ENCODE results near the gene PCED1B.
"Not testable (repeated sequence)": the region's sequence is repeated elsewhere in the genome, so short reads cannot be mapped to it uniquely, and the experiment has no call there.

Gene PCED1B

DNA sequence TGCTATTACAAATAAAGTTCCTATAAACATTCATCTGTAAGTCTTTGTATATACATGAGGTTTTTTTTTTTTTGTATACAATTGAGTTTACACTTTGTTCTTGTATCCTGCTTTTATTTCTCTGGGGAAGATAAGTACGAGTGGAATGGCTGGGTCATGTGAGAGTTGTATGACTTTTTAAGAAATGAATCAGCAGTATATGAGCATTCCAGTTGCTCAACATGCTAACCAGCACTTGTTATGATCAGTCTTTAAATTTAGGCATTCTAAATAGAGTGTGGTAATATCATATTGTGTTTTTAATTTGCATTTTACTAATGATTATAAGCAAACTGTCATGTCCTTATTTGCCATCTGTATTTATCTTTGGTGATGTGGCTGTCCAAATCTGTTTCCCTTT, 45.0 kb downstream of the PCED1B start:
- no peak for DNase-seq

DNA sequence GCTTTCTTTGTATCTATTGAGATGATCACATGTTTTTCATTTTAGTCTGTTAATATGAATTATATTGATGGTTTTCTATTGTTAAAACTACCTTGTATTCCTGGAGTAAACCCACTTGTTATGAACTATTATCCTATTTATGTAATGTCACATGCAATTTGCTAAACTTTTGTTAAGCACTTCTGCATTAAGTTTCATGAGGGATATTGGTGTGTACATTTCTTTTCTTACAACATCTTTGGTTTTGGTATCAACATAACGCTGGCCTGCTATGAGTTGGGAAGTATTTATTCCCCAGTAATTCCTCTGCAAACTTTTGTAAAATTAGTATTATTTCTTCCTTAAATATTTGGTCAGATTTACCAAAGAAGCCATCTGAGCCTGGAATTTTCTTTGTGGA, 46.8 kb downstream of the PCED1B start:
- no peak for DNase-seq

DNA sequence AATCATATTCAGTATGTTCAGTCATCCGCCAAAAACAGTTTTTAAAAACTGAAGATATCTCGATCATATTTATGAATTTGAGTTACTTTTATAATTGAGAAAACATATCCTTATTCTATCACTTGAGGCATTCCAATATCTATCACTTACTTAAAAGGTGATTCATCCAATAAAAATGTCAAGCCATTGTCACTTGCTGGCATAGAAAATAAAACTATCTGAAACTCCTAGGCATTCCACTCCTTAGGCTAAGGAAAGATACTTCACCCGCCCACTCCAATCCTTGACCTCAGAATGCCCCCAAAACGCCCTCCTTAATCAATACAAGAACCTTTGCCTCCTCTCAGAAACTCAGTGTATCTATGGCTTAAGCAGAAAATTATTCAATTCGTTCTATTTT, 51.6 kb downstream of the PCED1B start:
- no peak for DNase-seq

DNA sequence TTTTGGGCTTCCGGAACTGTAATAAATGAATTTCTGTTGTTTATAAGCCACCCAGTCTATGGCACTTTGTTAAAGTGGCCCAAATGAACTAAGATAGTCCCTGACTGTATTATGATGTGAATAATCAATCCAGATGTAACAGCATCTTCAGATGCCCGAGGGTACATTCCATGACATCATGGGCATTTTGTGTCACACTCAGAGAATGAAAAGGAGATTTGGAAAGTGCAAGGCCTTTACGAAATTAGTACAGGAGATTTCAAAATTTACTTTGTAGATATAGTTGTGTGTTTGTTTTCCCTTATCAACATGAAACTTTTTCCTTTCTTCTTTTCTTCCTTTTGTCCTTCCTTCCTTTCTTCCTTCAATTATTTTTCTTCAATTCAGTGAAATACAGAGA, 54.6 kb downstream of the PCED1B start:
- DNase-seq, result no peak

DNA sequence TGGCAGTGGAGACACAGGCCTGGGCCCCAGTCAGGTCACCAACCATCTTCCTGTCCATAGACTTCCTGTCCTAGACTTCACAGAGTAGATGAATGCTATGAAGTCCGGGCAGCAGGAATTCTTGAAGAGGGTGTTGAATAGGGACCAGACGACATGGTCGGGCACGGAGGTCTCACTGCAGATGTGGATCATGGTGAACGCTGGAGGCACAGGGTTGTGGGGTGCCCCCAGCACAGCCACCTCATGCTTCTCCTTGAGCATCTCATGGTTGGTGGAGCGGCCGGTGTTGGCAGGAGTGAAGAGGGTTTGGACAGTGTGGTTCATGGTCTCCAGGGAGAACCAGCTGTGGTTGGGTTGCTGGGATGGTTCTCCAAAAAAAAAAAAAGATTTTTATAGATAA, 56.2 kb downstream of the PCED1B start:
- no peak for DNase-seq

DNA sequence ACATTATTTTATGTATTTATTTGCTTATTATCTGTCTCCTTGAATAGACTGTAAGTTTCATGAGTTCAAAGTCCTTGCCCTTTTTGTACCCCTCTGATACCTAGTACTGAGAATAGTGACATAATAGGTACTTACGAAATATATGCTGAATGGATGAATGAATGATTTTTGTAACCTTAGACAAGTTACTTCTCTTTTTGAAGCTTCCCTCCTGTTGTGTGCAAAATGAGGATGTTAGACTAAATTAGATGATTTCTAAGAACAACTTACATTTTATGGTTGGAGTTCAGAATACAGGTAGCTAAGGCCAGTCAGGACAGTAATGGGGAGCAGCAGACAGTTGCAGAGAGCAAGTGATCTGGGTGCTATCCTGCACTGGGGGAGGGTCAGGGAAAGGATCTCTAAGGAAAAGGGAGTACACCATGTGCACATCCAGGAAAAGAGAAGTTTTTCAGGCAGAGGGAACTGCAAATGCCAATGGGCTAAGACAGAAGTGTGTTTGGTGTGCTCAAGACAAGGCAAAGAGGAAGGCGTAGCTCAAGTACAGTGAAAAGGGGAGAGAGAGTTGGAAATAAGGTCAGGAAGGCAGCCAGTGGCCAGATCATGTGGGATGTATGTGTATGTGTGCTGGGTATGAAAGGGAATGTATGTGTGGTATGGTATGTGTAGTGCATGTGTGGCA, 59.7 kb downstream of the PCED1B start:
- DNase-seq, result no peak

DNA sequence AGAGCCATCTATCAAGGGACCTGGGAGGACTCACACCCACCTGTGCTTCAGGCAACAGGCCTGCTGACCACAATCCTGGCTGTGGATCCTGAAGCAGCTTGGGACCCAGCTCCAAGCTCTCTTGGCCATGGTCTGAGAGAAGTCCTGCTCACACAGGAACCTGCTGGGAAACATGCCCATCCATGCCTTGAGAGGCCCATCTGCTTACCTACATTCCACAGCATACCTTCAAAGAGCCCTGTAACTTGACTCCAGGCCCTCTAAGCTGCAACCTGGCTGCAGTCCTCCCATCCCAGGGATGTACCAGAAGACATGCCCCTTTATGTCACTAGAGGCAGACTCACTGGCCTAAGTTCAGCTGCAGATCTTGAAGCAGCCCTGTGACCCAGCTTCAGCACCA, 62.0 kb downstream of the PCED1B start:
- DNase-seq, result no peak

DNA sequence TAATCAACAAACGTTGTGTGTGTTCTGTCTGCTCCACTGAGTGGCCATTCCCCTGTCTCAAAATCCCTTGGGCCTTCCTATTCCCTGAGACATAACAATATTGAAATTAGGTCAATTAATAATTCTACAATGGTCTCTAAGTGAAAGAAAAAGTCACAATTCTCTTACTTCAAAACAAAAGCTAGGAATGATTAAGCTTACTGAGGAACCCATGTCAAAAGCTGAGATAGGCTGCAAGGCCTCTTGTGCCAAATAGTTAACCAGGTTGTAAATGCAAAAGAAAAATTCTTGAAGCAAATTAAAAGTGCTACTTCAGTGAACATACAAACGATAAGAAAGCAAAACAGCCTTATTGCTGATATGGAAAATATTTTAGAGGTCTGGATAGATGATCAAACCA, 65.3 kb downstream of the PCED1B start:
- DNase-seq, result no peak

DNA sequence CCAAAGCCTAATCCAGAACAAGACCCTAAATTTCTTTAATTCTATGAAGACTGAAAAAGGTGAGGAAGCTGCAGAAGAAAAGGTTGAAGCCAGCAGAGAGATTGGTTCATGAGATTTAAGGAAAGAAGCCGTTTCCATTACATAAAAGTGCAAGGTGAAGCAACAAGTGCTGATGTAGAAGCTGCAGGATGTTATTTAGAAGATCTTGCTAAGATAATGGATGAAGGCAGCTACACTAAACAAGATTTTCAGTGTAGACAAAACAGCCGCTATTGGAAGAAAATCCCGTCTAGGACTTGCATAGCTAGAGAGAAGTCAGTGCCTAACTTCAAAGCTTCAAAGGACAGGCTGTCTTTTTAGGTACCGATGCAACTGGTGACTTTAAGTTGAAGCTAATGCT, 65.8 kb downstream of the PCED1B start:
- no peak for DNase-seq

DNA sequence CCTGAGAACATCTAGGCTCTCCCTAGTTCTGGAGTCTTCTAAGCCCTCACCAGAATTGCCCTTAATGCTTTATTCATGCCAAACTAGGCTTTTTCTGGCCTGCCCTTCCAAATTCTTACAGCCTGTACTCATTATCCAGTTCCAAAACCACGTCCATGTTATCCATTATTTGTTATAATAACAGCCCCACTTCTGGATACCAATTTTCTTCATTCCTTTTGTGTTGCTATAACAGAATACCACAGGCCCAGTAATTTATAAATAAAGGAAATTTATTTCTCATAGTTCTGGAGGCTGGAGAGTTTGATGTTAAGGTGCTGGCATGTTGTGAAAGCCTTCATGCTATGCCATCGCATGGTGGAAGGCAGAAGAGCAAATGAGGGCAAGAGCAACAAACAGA, 68.3 kb downstream of the PCED1B start:
- DNase-seq, result no peak

DNA sequence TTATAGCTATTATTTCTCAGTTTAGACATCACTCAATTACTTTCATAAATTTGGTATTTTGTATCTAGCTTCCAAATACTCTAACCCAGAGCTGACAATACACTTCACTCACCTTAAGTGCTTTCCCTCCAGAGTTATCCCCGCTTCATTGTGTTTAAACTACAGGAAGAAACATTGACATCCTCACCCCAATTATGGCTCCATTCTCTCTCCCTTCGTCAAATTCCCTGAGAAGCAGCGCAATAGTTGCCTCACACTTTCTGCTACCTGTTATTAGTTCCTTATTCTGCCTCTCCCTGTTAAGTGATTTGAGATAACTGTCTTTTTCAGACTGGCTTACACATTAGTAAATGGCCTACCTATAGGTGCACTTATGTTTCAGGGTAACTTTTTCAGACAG, 69.7 kb downstream of the PCED1B start:
- DNase-seq, result no peak

DNA sequence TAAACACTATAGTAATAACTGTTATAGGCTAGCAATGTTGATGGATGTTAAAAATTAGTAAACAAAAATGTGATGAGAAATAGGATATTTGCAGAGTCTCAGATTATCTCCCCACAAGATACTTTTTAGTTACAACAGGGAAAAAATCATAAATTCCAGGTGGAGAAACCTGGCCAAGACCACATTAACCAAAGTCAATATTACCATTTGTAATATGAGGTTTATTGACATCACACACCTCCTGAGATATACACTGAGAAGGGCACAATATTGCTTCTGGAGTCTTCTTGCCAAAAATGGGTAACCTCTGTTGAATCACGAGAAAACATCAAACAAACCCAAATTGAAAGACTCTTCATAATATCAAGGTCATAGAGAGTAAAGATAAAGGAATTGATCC, 72.7 kb downstream of the PCED1B start:
- no peak for DNase-seq

DNA sequence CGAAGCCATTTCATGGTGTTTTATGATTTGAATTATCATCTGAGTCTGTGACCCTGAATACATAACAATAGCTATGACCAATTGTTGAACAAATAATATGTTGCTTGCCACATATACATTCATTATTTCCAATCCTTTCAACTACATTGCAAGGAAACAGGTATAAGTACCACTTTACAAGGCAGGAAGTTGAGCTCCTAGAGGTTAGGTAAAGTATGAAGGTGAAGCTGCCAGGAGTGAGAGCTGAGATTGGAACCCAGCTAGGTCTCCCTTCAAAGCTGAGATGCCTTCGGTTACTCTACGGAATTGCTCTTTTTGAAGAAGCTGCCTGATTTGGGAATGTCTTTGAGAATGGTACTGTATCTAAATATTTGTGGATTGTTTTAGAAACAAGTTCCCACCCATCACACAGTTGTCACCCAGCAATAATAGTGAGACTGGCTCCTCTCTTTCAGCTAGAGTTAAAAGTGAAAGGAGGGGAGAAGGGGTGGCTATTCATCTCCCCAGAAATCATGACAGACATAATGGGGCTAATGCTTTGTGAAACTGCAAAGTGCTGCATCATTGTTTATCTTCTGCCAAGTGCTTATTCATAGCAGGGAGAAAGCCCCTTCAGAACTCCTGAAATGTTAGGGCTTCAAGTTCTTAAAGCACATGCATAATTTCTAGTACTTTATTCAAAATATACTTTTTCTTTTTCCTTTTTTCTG, 76.2 kb downstream of the PCED1B start:
- no peak for DNase-seq

DNA sequence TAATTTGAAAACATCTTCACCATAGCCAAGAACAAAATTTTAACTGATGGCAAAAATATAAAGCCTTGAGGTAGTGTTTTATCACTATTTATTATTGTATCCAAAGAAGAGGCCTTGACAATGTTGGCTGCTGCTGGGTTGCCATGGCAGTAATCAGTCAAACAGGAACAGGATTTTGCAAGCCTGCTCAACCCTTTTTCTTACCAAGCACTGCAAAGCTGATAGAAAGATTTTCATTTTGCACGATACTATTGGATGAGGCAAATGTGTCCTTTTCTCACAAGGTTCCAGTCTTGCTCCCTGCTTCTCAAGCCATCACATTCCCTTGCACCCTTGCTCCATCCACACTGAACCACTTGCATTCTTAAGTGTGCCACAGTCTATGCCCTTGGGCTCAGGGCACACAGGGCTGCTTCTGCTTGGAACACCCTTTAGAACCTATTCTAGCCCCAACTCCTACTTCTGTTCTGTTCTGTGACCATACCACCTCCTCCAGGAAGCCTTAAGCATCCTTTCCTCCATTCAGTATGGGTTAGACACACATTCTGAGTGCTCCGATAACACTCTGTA, 76.8 kb downstream of the PCED1B start:
- DNase-seq, result no peak

DNA sequence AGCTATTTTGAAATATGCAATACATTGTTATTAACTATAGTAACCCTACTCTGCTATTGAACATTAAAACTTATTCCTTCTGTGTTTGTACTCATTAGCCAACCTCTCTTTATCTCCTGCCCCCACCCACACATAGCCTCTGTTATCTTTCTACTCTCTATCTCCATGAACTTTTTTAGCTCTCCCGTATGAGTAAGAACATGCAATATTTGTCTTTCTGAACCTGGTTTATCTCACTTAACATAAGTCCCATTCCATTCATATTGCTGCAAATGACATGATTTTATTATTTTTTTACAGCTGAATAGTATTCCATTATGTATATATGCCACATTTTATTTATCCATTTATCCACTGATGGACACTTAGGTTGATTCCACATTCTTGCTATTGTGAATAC, 79.4 kb downstream of the PCED1B start:
- no peak for DNase-seq

DNA sequence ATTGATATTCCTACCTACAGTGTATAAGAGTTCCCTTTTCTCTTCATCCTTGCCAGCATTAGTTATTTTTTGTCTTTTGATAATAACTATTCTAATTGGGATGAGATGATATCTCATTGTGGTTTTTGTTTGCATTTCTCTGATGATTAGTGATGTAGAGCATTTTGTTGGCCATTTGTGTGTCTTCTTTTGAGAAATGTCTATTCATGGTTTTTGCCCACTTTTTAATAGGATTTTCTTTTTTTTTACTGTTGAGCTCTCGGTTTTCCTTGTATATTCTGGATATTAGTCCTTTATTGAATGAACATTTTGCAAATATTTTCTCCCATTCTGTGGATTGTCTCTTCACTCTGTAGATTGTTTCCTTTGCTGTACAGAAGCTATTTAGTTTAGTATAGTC, 79.9 kb downstream of the PCED1B start:
- DNase-seq, result no peak

DNA sequence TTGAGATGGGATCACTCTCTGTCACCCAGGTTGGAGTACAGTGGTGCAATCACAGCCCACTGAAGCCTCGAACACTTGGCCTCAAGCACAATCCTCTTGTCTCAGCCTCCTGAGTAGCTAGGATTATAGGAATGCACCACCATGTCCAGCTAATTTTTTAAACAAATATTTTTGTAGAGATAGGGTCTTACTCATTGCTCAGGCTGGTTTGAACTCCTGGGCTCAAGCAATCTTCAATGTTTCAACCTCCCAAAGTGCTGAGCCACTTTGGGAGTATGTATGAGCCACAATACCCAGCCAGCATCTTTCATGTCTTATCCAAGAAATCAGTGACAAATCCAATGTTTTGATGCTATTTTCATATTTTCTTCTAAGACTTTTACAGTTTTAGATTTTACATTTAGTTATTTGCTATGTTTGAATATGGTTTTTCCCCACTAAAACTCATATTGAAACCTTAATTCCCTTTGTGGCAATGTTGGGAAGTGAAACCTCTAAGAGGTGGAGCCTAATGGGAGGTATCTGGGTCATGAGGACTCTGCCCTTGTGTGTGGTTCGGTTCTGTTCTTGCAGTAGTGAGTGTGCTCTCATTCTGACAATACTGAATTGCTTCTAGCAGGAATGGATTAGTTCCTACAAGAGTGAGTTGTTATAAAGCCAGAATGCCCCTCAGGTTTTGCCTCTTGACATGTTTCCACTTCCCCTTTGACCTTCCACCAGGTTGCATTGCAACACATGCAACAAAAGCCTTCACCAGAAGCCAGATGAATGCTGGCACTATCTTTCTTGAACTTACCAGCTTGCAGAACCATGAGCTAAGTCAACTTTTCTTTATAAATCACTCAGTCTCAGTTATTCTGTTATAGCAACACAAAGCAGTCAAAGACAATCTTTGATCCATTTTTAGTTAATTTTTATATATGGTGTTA, 81.2 kb downstream of the PCED1B start:
- no peak for DNase-seq

DNA sequence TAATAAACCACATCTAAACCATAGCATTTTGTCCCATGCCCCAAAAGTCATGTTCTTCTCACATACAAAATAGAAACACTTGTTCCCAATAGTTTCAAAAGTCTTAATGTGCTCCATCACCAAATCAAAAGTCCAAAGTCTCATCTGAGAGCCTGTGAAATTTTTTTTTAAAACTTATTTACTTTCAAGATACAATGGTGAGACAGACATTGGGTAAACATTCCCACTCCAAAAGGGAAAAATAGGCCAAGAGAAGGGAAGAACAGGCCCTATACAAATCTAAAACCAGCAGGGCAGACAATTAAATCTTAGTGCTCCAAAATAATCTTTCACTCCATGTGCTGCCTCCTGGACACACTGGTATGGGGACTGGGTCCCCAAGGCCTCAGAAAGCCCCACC, 84.7 kb downstream of the PCED1B start:
- no peak for DNase-seq

DNA sequence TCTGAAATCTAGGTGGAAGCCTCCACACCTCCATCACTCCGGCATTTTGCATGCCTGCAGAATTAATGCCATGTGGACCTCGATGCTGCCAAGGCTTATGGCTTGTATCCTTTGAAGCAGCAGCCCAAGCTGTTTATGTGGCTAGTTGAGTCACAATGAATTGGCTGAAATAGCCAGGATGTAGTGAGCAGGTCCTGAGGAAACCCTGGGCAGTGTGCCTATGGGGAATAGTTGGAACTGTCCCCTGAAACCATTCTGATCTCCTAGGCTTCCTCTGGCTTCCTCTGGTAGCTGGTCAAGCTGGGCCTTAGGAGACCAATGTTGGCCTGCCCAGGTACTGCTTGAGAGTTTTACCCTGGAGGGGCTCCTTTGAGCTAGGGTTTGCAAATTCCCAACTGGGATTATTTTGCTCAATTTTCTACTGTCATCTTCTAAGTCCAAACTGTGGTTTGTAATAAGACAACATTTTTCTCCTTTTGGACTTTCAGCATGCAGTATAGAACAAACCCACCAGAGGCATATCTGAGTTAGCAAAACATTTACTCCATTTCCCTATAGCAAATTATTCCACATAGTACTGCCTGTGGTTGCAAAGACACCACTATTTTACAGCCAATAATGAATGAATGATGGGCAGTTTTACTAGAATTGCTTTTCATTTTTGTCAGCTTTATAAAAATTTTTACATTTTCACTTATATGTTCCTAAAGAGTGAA, 85.5 kb downstream of the PCED1B start:
- DNase-seq, result no peak

DNA sequence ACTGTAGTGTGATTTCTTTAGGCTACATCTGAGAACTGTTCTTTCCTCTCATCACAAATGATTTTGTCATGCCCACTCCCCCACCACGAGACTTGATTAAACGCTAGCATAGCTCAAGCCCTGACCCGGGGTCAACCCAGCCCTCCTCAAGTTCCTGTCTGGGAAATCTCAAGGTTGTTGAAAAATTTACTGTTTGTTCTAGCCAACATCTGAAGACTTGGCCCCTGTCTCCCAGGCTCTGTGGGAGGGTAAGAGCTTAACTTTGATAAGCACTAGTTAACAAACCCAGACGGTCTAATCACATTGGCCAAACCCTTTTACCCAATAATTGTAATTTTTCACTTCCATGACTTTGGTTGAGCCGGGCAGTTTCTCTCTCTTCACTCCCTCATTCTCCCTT, 86.5 kb downstream of the PCED1B start:
- no peak for DNase-seq

DNA sequence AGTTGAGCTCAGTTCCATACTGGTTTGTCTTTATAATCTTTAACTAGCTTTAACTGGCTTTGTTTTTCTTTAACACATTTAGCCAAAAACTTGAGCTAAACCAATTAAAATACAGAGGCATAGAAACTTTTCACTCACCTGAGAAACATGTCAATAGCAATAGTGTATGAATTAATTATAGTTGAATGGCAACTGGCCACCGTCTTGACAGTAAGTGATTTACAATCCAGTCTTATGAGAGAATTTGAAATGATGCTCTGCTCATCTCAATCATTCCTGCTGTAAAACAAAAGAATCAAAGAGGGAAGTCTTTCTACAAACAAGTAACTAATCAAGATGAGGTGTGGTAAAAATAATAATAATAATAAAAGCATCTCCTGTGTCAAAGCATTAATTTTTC, 86.9 kb downstream of the PCED1B start:
- DNase-seq, result no peak

DNA sequence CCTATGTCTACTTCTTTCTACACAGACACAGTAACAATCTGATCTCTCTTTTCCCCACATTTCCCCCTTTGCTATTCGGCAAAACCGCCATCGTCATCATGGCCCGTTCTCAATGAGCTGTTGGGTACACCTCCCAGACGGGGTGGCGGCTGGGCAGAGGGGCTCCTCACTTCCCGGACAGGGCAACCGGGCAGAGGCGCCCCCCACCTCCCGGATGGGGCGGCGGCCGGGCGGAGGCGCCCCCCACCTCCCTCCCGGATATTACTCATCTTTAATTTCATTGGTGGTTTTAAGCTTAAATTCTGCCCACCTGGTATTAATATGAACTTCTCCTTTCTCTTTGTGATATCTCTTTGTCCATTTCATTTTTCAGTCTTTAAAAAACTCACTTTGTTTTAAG, 90.9 kb downstream of the PCED1B start:
- DNase-seq, result not testable (repeated sequence)

DNA sequence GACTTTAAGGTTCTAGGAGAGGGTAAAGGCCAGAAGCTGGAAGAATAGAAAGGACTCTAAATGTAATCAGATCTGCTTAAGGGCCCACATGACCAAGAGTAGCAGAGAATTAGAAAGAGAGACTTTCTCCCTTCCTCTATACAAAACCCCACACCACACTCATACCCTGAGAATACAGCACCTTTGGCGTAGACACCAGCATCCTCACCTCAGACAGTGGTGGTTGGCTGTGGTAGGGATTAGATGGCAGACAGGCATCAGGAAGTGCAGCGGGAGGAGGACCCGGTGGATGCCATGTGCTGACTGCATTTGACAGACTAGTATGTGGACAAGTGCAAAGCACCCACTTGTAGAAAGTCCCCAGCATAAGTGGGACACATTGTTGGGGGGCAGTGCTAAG, 98.6 kb downstream of the PCED1B start:
- DNase-seq, result no peak

Data from NCI-H2171 treated with DMSO at 0.1 percent for 48 hours (cell line).